HEK293 (cell line): ENCODE results near the gene GCC2.
"Not testable (repeated sequence)": the region's sequence is repeated elsewhere in the genome, so short reads cannot be mapped to it uniquely, and the experiment has no call there.

Experiments used
- CTCF ChIP-seq: fragments of 450-650 bp; formaldehyde crosslinking; IDR thresholded peaks from 2 replicates; pipeline ENCODE4 v1.5.1; 2016; ENCODE audit warnings: missing biosample characterization, missing genetic modification characterization
- KLF1 ChIP-seq: fragments of 450-650 bp; formaldehyde crosslinking; IDR thresholded peaks from 2 replicates; pipeline ENCODE4 v1.5.1; 2016; ENCODE audit warnings: missing biosample characterization, missing genetic modification characterization
- KLF10 ChIP-seq: fragments of 450-650 bp; IDR thresholded peaks from 2 replicates; pipeline ENCODE4 v1.5.1; 2018; ENCODE audit warnings: missing biosample characterization, mild to moderate bottlenecking, missing genetic modification characterization
- ZBTB11 ChIP-seq: fragments of 450-650 bp; formaldehyde crosslinking; conservative IDR thresholded peaks from 2 replicates; pipeline ENCODE4 v1.5.1; 2016; ENCODE audit warnings: low read depth, missing biosample characterization, missing genetic modification characterization
- ZFP3 ChIP-seq: fragments of 450-650 bp; formaldehyde crosslinking; IDR thresholded peaks from 2 replicates; pipeline ENCODE4 v1.5.1; 2016; ENCODE audit warnings: low read depth, missing biosample characterization, missing genetic modification characterization
- ZIC2 ChIP-seq: fragments of 450-650 bp; formaldehyde crosslinking; IDR thresholded peaks from 2 replicates; pipeline ENCODE4 v1.5.1; 2016; ENCODE audit warnings: missing biosample characterization, missing genetic modification characterization
- ZNF223 ChIP-seq: fragments of 450-650 bp; formaldehyde crosslinking; IDR thresholded peaks from 2 replicates; pipeline ENCODE4 v1.5.1; 2016; ENCODE audit warnings: missing biosample characterization, missing genetic modification characterization
- ZNF311 ChIP-seq: fragments of 450-650 bp; formaldehyde crosslinking; IDR thresholded peaks from 2 replicates; pipeline ENCODE4 v1.5.1; 2017; ENCODE audit warnings: missing biosample characterization, missing genetic modification characterization, borderline replicate concordance
- ZNF398 ChIP-seq: fragments of 450-650 bp; formaldehyde crosslinking; IDR thresholded peaks from 2 replicates; pipeline ENCODE4 v1.5.1; 2017; ENCODE audit warnings: missing biosample characterization, missing genetic modification characterization
- ZNF416 ChIP-seq: fragments of 450-650 bp; formaldehyde crosslinking; IDR thresholded peaks from 2 replicates; pipeline ENCODE4 v1.5.1; 2016; ENCODE audit warnings: missing biosample characterization, missing genetic modification characterization
- ZNF558 ChIP-seq: fragments of 450-650 bp; formaldehyde crosslinking; IDR thresholded peaks from 2 replicates; pipeline ENCODE4 v1.5.1; 2016; ENCODE audit warnings: missing biosample characterization, missing genetic modification characterization
- TF ChIP-seq, protein P1 (sequence below): fragments of 450-650 bp; IDR thresholded peaks from 2 replicates; pipeline ENCODE4 v1.5.1; 2018; ENCODE audit warnings: missing biosample characterization, missing genetic modification characterization

DNA sequence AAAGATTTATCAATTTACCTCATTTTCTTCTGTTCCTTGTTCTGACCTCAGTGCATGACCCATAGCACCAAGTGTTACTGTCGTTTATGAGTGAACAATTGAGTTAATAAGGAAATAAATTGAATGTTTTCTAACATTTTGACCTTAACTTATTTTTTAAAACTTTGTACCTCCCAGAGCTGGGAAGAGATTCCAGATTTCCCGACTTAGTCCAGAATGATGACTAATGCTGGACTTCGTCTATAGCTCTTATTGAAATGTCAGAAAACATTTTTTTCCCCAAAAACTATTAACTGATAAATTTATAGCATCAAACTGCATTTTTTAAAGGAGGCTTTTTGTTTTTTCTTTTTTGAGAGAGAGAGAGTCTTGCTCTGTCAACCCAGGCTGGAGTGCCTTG lies 63.4 kb downstream of the GCC2 start:
- TF ChIP-seq, protein P1, sequence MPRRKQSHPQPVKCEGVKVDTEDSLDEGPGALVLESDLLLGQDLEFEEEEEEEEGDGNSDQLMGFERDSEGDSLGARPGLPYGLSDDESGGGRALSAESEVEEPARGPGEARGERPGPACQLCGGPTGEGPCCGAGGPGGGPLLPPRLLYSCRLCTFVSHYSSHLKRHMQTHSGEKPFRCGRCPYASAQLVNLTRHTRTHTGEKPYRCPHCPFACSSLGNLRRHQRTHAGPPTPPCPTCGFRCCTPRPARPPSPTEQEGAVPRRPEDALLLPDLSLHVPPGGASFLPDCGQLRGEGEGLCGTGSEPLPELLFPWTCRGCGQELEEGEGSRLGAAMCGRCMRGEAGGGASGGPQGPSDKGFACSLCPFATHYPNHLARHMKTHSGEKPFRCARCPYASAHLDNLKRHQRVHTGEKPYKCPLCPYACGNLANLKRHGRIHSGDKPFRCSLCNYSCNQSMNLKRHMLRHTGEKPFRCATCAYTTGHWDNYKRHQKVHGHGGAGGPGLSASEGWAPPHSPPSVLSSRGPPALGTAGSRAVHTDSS (tag by site-specific recombination) = not testable (repeated sequence)
- not testable (repeated sequence) for TF ChIP-seq ZNF398 (tag by site-specific recombination); CTCF; KLF1; ZNF311 (tag by site-specific recombination); ZNF223 (tag by site-specific recombination); ZNF558; ZBTB11; ZIC2 (tag by site-specific recombination); ZNF416 (tag by site-specific recombination); ZFP3; KLF10 (tag by site-specific recombination)
